ENCODE results near the gene FN1. TPM values are rescaled to one million over a fixed set of nuclear protein-coding genes. Genes with fewer than 3 reads are reported as not detected.

The FN1 gene
- total and polyA plus RNA-seq, 2 of the 8 experiments (the other 6 are each of a cell fraction or from before 2014, with no cell fraction given), result 42.9 to 109 TPM

DNA sequence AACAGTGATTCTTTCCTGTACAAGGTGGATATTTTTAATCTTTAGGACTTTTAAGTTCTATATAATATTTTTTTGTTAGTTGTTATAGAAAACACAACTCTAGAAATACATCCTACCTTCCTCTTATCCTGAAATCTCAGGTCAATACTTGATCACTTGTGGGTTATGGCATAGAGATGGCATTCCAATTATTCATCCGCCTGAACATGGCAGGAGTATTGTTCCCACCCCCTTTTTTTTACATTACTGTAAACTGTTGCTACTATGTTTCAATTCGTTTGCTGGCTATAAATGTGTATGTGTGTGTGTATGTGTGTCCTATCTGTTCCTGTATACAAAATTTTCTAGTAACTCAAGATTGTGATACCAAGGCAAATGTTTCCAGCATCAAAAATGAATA lies 43.3 kb upstream of the FN1 start (continued):
- TF ChIP-seq, protein P1, sequence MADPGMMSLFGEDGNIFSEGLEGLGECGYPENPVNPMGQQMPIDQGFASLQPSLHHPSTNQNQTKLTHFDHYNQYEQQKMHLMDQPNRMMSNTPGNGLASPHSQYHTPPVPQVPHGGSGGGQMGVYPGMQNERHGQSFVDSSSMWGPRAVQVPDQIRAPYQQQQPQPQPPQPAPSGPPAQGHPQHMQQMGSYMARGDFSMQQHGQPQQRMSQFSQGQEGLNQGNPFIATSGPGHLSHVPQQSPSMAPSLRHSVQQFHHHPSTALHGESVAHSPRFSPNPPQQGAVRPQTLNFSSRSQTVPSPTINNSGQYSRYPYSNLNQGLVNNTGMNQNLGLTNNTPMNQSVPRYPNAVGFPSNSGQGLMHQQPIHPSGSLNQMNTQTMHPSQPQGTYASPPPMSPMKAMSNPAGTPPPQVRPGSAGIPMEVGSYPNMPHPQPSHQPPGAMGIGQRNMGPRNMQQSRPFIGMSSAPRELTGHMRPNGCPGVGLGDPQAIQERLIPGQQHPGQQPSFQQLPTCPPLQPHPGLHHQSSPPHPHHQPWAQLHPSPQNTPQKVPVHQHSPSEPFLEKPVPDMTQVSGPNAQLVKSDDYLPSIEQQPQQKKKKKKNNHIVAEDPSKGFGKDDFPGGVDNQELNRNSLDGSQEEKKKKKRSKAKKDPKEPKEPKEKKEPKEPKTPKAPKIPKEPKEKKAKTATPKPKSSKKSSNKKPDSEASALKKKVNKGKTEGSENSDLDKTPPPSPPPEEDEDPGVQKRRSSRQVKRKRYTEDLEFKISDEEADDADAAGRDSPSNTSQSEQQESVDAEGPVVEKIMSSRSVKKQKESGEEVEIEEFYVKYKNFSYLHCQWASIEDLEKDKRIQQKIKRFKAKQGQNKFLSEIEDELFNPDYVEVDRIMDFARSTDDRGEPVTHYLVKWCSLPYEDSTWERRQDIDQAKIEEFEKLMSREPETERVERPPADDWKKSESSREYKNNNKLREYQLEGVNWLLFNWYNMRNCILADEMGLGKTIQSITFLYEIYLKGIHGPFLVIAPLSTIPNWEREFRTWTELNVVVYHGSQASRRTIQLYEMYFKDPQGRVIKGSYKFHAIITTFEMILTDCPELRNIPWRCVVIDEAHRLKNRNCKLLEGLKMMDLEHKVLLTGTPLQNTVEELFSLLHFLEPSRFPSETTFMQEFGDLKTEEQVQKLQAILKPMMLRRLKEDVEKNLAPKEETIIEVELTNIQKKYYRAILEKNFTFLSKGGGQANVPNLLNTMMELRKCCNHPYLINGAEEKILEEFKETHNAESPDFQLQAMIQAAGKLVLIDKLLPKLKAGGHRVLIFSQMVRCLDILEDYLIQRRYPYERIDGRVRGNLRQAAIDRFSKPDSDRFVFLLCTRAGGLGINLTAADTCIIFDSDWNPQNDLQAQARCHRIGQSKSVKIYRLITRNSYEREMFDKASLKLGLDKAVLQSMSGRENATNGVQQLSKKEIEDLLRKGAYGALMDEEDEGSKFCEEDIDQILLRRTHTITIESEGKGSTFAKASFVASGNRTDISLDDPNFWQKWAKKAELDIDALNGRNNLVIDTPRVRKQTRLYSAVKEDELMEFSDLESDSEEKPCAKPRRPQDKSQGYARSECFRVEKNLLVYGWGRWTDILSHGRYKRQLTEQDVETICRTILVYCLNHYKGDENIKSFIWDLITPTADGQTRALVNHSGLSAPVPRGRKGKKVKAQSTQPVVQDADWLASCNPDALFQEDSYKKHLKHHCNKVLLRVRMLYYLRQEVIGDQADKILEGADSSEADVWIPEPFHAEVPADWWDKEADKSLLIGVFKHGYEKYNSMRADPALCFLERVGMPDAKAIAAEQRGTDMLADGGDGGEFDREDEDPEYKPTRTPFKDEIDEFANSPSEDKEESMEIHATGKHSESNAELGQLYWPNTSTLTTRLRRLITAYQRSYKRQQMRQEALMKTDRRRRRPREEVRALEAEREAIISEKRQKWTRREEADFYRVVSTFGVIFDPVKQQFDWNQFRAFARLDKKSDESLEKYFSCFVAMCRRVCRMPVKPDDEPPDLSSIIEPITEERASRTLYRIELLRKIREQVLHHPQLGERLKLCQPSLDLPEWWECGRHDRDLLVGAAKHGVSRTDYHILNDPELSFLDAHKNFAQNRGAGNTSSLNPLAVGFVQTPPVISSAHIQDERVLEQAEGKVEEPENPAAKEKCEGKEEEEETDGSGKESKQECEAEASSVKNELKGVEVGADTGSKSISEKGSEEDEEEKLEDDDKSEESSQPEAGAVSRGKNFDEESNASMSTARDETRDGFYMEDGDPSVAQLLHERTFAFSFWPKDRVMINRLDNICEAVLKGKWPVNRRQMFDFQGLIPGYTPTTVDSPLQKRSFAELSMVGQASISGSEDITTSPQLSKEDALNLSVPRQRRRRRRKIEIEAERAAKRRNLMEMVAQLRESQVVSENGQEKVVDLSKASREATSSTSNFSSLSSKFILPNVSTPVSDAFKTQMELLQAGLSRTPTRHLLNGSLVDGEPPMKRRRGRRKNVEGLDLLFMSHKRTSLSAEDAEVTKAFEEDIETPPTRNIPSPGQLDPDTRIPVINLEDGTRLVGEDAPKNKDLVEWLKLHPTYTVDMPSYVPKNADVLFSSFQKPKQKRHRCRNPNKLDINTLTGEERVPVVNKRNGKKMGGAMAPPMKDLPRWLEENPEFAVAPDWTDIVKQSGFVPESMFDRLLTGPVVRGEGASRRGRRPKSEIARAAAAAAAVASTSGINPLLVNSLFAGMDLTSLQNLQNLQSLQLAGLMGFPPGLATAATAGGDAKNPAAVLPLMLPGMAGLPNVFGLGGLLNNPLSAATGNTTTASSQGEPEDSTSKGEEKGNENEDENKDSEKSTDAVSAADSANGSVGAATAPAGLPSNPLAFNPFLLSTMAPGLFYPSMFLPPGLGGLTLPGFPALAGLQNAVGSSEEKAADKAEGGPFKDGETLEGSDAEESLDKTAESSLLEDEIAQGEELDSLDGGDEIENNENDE (IDR thresholded peaks at IDR 0.05; ENCODE audit: insufficient replicate concordance, low read length), result no peak
- TF ChIP-seq JUN (IDR thresholded peaks at IDR 0.05; ENCODE audit: low read depth, low read length), result no peak
- TF ChIP-seq YY1 (IDR thresholded peaks at IDR 0.05; ENCODE audit: low read depth, low read length), result no peak
- no peak for TF ChIP-seq SRF (IDR thresholded peaks at IDR 0.05; ENCODE audit: low read depth, low read length)
- TF ChIP-seq GABPA (IDR thresholded peaks at IDR 0.05; ENCODE audit: borderline replicate concordance, insufficient read depth, low read length), result no peak
- TF ChIP-seq ZNF274 (IDR thresholded peaks at IDR 0.05; ENCODE audit: borderline replicate concordance, extremely low read depth, low read length), result no peak
- no peak for TF ChIP-seq POLR2A (IDR thresholded peaks at IDR 0.05; ENCODE audit: control extremely low read depth in 1 of 2, low read depth in 2 of 2, low read length in 2 of 2)
